KG1 (cell line): ENCODE data around the gene NHERF2.

Experiments
- DNase-seq: peaks from one replicate; lab custom pipeline; 2025; lab: John Stamatoyannopoulos, UW

Gene NHERF2

GRCh38 chr16:1991135-1991551 lies 35.6 kb upstream of the NHERF2 start:
- no peak for DNase-seq

- no peak for DNase-seq
Observed at GRCh38 chr16:1991588-1991947, 35.1 kb upstream of the NHERF2 start.

- no peak for DNase-seq
Observed at GRCh38 chr16:1991948-1992703, 34.6 kb upstream of the NHERF2 start.

GRCh38 chr16:1992704-1993317 lies 33.9 kb upstream of the NHERF2 start:
- DNase-seq: no peak

- DNase-seq: no peak
Observed at GRCh38 chr16:1993731-1994131, 33.0 kb upstream of the NHERF2 start.

GRCh38 chr16:1997494-1998359 lies 29.0 kb upstream of the NHERF2 start:
- DNase-seq: no peak

GRCh38 chr16:1998360-1998835 lies 28.3 kb upstream of the NHERF2 start:
- DNase-seq: no peak

GRCh38 chr16:1998852-1999801 lies 27.6 kb upstream of the NHERF2 start:
- DNase-seq: no peak

- DNase-seq: no peak
Observed at GRCh38 chr16:1999866-2000514, 26.7 kb upstream of the NHERF2 start.

GRCh38 chr16:2001035-2001434 lies 25.7 kb upstream of the NHERF2 start:
- no peak for DNase-seq

- no peak for DNase-seq
Observed at GRCh38 chr16:2001456-2002355, 25.0 kb upstream of the NHERF2 start.

- DNase-seq: no peak
Observed at GRCh38 chr16:2002406-2003230, 24.1 kb upstream of the NHERF2 start.

GRCh38 chr16:2003231-2003826 lies 23.4 kb upstream of the NHERF2 start:
- DNase-seq: no peak

- DNase-seq: peak; percentile 68
Observed at GRCh38 chr16:2003827-2004641, 22.7 kb upstream of the NHERF2 start.

- DNase-seq: no peak
Observed at GRCh38 chr16:2004795-2005517, 21.7 kb upstream of the NHERF2 start.

- no peak for DNase-seq
Observed at GRCh38 chr16:2005646-2006045, 21.1 kb upstream of the NHERF2 start.

- no peak for DNase-seq
Observed at GRCh38 chr16:2006317-2006716, 20.4 kb upstream of the NHERF2 start.
